GM12878 (cell line): ENCODE data around the gene HAND2. TPM values are rescaled to one million over a fixed set of nuclear protein-coding genes. Genes with fewer than 3 reads are reported as not detected.

ENCODE experiments used
- CHD1 ChIP-seq: IDR thresholded peaks from 2 replicates; pipeline ENCODE4 v1.6.1; 2012; ENCODE audit warnings: low read depth, low read length, improper control_type of control experiment
- EGR1 ChIP-seq, 2 experiments: IDR thresholded peaks; 1 replicate in 1 of 2; 2 replicates in 1 of 2; pipeline ENCODE4 v1.6.1; 2011 to 2012; ENCODE audit warnings: low read depth in 2 of 2, low read length in 2 of 2, borderline replicate concordance in 1 of 2, mild to moderate bottlenecking in 1 of 2, moderate library complexity in 1 of 2
- ESRRA ChIP-seq: IDR thresholded peaks from 2 replicates; pipeline ENCODE4 v1.6.1; 2012; ENCODE audit warnings: mild to moderate bottlenecking, low read length, improper control_type of control experiment
- HSF1 ChIP-seq: fragments of 150-350 bp; IDR thresholded peaks from 2 replicates; pipeline ENCODE4 v1.6.1; 2014; ENCODE audit warnings: mild to moderate bottlenecking, low read depth, low read length
- SMC3 ChIP-seq: IDR thresholded peaks from 2 replicates; pipeline ENCODE4 v1.6.1; 2011; ENCODE audit warnings: low read length, improper control_type of control experiment, borderline replicate concordance
- ZNF24 ChIP-seq: fragments of 450-650 bp; IDR thresholded peaks from 2 replicates; pipeline ENCODE4 v1.6.1; 2017; ENCODE audit warnings: antibody characterized with exemption, mild to moderate bottlenecking
- polyA plus RNA-seq, 11 experiments: library from polyadenylated mRNA; depleted of rRNA in 4 of 11; unstranded in 6 of 11; stranded (reverse) in 5 of 11; fragments of >200 nt; fragmentation: Nextera tagmentation in 4 of 11; fragmentation: Illumina TruSeq in 1 of 11; extraction: Ambion mirVana in 4 of 11; extraction: Trizol in 1 of 11; gene quantifications; 1 replicate in 1 of 11; 2 replicates in 10 of 11; pipeline versions ENCODE4 v1.2.1 to v1.2.3, GENCODE V29; 2011 to 2016; ENCODE audit warnings: inconsistent platforms in 2 of 11, missing spikeins in 2 of 11, low read depth in 1 of 11
- total RNA-seq, 4 experiments: library from RNA; depleted of rRNA in 3 of 4; stranded (reverse); fragments of >200 nt in 3 of 4; fragmentation: Illumina TruSeq in 1 of 4; extraction: Trizol in 1 of 4; gene quantifications; 2 replicates each; pipeline versions ENCODE4 v1.2.1 to v1.2.3, GENCODE V29; 2013 to 2021
- TF ChIP-seq, protein P1 (sequence below): fragments of 450-650 bp; IDR thresholded peaks from 2 replicates; pipeline ENCODE4 v1.6.1; 2017; ENCODE audit warnings: mild to moderate bottlenecking, low read depth, inconsistent platforms; ENCODE audit not compliant: poor library complexity, severe bottlenecking

HAND2 gene
- total and polyA plus RNA-seq, 10 of the 15 experiments (the other 5 are each of a cell fraction or from before 2014, with no cell fraction given): 0.09 TPM; not detected in 9

GRCh38 chr4:173526027-173526482, 4.0 kb downstream of the HAND2 start (continued):
- TF ChIP-seq, protein P1, sequence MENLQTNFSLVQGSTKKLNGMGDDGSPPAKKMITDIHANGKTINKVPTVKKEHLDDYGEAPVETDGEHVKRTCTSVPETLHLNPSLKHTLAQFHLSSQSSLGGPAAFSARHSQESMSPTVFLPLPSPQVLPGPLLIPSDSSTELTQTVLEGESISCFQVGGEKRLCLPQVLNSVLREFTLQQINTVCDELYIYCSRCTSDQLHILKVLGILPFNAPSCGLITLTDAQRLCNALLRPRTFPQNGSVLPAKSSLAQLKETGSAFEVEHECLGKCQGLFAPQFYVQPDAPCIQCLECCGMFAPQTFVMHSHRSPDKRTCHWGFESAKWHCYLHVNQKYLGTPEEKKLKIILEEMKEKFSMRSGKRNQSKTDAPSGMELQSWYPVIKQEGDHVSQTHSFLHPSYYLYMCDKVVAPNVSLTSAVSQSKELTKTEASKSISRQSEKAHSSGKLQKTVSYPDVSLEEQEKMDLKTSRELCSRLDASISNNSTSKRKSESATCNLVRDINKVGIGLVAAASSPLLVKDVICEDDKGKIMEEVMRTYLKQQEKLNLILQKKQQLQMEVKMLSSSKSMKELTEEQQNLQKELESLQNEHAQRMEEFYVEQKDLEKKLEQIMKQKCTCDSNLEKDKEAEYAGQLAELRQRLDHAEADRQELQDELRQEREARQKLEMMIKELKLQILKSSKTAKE: no peak
- TF ChIP-seq HSF1 (no peak), EGR1 (IDR thresholded peaks at IDR 0.05; ENCODE audit: borderline replicate concordance in 1 of 2, low read depth in 2 of 2, low read length in 2 of 2) (no peak), ESRRA (no peak), SMC3 (no peak), CHD1 (no peak), ZNF24 (no peak)
- TF ChIP-seq, all 136 proteins: peak for 0
